ENCODE results near the gene BDH1. TPM values are rescaled to one million over a fixed set of nuclear protein-coding genes. Genes with fewer than 3 reads are reported as not detected.

BDH1 gene
- total RNA-seq, 1 donor from 2014 or later, result not detected

DNA sequence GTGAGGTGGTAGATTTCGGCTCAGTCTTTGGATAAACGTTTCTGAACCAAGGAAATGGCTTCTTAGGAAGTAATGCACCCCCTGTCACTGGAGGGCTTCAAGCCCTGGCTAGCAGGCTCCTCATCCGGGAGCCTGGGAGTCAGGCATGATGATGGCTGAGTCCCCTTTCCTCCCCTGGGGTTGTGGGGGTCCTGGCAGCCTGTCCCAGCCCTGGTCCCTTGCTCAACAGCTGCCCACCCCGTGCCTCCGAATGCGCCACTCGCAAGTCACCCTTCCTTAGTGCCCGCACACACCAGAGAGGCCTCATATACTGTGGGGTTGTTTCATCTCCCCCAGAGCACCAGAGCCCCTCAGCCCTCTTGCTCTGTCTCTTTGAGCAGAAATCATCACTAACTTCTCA is 48.2 kb downstream of the BDH1 start:
- H3K9me3 ChIP-seq, result no peaks in the 10 kb centered on the region
- TF ChIP-seq, protein P1, sequence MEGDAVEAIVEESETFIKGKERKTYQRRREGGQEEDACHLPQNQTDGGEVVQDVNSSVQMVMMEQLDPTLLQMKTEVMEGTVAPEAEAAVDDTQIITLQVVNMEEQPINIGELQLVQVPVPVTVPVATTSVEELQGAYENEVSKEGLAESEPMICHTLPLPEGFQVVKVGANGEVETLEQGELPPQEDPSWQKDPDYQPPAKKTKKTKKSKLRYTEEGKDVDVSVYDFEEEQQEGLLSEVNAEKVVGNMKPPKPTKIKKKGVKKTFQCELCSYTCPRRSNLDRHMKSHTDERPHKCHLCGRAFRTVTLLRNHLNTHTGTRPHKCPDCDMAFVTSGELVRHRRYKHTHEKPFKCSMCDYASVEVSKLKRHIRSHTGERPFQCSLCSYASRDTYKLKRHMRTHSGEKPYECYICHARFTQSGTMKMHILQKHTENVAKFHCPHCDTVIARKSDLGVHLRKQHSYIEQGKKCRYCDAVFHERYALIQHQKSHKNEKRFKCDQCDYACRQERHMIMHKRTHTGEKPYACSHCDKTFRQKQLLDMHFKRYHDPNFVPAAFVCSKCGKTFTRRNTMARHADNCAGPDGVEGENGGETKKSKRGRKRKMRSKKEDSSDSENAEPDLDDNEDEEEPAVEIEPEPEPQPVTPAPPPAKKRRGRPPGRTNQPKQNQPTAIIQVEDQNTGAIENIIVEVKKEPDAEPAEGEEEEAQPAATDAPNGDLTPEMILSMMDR (IDR thresholded peaks at IDR 0.05), result no peak
- no peak for DNase-seq (ENCODE audit: low spot score in 2 of 2)
- H3K27me3 ChIP-seq, result no peaks in the 10 kb centered on the region
- no peaks in the 10 kb centered on the region for H3K36me3 ChIP-seq
- intact Hi-C loops (cut with DNase I), result no loop called here
- H3K4me1 ChIP-seq, result no peaks in the 10 kb centered on the region
- H3K27ac ChIP-seq, result no peak overlapping the region
- H3K4me3 ChIP-seq, result no peak overlapping the region

GRCh38 chr3:197507081-197507480 is 48.7 kb downstream of the BDH1 start:
- no peak overlapping the region for H3K4me3 ChIP-seq
- intact Hi-C loops (cut with DNase I), result no loop called here
- no peaks in the 10 kb centered on the region for H3K27me3 ChIP-seq
- no peak overlapping the region for H3K27ac ChIP-seq
- H3K4me1 ChIP-seq, result no peaks in the 10 kb centered on the region
- TF ChIP-seq, protein P1 (IDR thresholded peaks at IDR 0.05), result no peak
- H3K9me3 ChIP-seq, result no peaks in the 10 kb centered on the region
- DNase-seq (ENCODE audit: low spot score in 2 of 2), result no peak
- no peaks in the 10 kb centered on the region for H3K36me3 ChIP-seq

DNA sequence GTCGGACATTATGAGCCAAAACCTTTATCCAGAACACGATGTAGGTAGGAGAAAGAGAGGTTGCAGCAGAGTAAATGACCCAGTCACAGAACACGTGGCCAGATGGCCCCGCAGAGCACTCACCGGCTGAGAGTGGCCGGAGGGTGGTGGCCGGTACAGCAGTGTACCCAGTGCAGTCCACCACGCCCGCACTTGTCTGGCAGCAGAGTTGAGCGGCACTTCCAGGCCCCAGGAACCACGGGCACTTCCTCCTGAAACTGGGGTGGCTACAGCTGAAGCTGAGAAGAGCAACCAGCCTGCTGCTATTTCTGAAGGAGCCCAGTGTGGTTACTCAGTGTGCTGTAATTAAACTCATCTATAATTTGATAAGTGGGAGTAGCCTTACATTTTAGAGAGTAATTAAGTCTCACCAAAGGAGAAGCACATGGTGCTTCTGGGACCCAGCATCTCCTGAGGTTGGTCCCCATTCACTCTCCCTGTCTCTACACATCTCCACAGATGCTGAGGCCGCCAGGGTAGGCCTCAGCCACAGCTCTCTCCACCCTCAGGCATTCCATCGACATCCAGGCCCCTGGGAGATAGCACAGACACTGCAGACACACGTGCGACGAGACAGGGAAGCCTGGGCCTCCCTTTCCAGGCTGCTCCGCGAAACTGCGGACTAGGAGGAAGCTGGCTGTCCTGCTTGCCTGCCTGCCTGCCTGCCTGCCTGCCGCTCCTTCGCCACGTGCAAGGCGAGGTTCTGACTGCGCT is 49.8 kb downstream of the BDH1 start:
- Histone ChIP-seq H3K9me3 (no peaks in the 10 kb centered on the region), H3K27ac (no peak overlapping the region), H3K4me1 (no peaks in the 10 kb centered on the region), H3K4me3 (no peak overlapping the region), H3K36me3 (no peaks in the 10 kb centered on the region), H3K27me3 (no peaks in the 10 kb centered on the region)
- intact Hi-C loops (cut with DNase I), result no loop called here
- TF ChIP-seq, protein P1 (IDR thresholded peaks at IDR 0.05), result no peak
- DNase-seq (ENCODE audit: low spot score in 2 of 2), result no peak

DNA sequence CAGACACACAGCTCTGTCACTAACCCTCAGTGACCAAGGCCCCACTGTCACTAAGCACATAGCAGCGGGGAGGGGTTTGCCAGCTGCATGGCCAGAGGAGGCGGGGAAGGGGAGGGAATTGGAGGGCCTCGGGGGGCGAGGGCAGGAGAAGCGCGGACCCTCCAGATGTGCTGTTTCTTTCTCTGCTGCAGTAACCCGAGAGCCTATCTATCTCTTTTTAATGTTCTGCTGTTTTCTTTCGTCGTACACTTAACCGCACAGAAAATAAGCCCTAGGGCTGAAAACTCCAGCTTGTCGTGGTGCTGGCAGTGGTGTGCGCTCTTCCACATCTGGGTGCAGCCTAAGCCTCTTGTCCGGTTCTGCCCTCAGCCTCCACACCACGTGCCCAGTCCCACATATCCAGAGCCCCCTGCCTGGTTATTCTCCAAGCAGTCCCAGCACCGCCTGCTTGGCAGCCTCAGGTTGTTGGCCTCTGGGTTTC is 51.1 kb downstream of the BDH1 start:
- Histone ChIP-seq H3K4me1 (no peaks in the 10 kb centered on the region), H3K9me3 (no peaks in the 10 kb centered on the region), H3K27ac (no peak overlapping the region), H3K27me3 (no peaks in the 10 kb centered on the region), H3K36me3 (no peaks in the 10 kb centered on the region), H3K4me3 (no peak overlapping the region)
- TF ChIP-seq, protein P1 (IDR thresholded peaks at IDR 0.05), result no peak
- DNase-seq (ENCODE audit: low spot score in 2 of 2), result no peak
- intact Hi-C loops (cut with DNase I), result no loop called here

- intact Hi-C loops (cut with DNase I), result no loop called here
- Histone ChIP-seq H3K4me3 (no peak overlapping the region), H3K9me3 (no peaks in the 10 kb centered on the region), H3K27ac (no peak overlapping the region), H3K36me3 (no peaks in the 10 kb centered on the region), H3K4me1 (no peaks in the 10 kb centered on the region), H3K27me3 (no peaks in the 10 kb centered on the region)
- DNase-seq (ENCODE audit: low spot score in 2 of 2), result no peak
- TF ChIP-seq, protein P1 (IDR thresholded peaks at IDR 0.05), result no peak
These were observed 51.5 kb downstream of the BDH1 start for GRCh38 chr3:197504229-197504628.
